Measurements from ENCODE around the gene C1orf105.

DNA sequence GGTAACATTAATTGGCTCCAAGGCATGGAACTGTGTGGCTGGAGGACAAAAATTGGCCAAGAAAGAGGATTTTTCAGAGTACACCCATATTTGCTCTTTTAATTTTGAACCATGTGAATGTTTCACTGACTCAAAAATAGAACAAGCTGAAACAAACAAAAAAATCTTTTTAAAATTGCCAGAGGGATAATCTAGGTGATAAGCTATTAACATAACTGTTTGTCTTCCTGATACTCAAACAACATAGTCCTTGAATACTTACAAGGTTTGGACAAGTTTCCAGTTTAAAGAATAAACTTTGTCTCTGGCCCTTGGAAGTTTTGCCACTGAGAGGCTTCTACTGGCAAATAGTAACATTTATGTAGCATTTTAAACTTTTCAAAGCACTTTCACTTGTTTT, 53.4 kb downstream of the C1orf105 start:
- TF ChIP-seq, protein P1, sequence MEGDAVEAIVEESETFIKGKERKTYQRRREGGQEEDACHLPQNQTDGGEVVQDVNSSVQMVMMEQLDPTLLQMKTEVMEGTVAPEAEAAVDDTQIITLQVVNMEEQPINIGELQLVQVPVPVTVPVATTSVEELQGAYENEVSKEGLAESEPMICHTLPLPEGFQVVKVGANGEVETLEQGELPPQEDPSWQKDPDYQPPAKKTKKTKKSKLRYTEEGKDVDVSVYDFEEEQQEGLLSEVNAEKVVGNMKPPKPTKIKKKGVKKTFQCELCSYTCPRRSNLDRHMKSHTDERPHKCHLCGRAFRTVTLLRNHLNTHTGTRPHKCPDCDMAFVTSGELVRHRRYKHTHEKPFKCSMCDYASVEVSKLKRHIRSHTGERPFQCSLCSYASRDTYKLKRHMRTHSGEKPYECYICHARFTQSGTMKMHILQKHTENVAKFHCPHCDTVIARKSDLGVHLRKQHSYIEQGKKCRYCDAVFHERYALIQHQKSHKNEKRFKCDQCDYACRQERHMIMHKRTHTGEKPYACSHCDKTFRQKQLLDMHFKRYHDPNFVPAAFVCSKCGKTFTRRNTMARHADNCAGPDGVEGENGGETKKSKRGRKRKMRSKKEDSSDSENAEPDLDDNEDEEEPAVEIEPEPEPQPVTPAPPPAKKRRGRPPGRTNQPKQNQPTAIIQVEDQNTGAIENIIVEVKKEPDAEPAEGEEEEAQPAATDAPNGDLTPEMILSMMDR (tag by site-specific recombination; IDR thresholded peaks at IDR 0.05), result no peak
- TF ChIP-seq ZNF707 (tag by site-specific recombination; IDR thresholded peaks at IDR 0.05) (no peak), ZBTB7A (tag by site-specific recombination; IDR thresholded peaks at IDR 0.05; ENCODE audit: low read depth) (no peak), ZFP69B (tag by site-specific recombination; IDR thresholded peaks at IDR 0.05) (no peak), ZNF302 (tag by site-specific recombination; IDR thresholded peaks at IDR 0.05; ENCODE audit: low read depth) (no peak), ZFP37 (tag by site-specific recombination; IDR thresholded peaks at IDR 0.05) (no peak), TRIM28 (IDR thresholded peaks at IDR 0.05; ENCODE audit: borderline replicate concordance, low read length) (no peak), ZNF561 (tag by site-specific recombination; IDR thresholded peaks at IDR 0.05; ENCODE audit: borderline replicate concordance) (no peak), ZNF138 (tag by site-specific recombination; IDR thresholded peaks at IDR 0.05; ENCODE audit: borderline replicate concordance) (no peak), ZNF658 (tag by site-specific recombination; IDR thresholded peaks at IDR 0.05) (no peak)
- TF ChIP-seq, protein P2, sequence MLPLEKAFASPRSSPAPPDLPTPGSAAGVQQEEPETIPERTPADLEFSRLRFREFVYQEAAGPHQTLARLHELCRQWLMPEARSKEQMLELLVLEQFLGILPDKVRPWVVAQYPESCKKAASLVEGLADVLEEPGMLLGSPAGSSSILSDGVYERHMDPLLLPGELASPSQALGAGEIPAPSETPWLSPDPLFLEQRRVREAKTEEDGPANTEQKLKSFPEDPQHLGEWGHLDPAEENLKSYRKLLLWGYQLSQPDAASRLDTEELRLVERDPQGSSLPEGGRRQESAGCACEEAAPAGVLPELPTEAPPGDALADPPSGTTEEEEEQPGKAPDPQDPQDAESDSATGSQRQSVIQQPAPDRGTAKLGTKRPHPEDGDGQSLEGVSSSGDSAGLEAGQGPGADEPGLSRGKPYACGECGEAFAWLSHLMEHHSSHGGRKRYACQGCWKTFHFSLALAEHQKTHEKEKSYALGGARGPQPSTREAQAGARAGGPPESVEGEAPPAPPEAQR (tag by site-specific recombination; IDR thresholded peaks at IDR 0.05), result no peak
- TF ChIP-seq, protein P3, sequence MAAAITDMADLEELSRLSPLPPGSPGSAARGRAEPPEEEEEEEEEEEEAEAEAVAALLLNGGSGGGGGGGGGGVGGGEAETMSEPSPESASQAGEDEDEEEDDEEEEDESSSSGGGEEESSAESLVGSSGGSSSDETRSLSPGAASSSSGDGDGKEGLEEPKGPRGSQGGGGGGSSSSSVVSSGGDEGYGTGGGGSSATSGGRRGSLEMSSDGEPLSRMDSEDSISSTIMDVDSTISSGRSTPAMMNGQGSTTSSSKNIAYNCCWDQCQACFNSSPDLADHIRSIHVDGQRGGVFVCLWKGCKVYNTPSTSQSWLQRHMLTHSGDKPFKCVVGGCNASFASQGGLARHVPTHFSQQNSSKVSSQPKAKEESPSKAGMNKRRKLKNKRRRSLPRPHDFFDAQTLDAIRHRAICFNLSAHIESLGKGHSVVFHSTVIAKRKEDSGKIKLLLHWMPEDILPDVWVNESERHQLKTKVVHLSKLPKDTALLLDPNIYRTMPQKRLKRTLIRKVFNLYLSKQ (tag by site-specific recombination; IDR thresholded peaks at IDR 0.05; ENCODE audit: borderline replicate concordance), result no peak
- TF ChIP-seq, protein P4, sequence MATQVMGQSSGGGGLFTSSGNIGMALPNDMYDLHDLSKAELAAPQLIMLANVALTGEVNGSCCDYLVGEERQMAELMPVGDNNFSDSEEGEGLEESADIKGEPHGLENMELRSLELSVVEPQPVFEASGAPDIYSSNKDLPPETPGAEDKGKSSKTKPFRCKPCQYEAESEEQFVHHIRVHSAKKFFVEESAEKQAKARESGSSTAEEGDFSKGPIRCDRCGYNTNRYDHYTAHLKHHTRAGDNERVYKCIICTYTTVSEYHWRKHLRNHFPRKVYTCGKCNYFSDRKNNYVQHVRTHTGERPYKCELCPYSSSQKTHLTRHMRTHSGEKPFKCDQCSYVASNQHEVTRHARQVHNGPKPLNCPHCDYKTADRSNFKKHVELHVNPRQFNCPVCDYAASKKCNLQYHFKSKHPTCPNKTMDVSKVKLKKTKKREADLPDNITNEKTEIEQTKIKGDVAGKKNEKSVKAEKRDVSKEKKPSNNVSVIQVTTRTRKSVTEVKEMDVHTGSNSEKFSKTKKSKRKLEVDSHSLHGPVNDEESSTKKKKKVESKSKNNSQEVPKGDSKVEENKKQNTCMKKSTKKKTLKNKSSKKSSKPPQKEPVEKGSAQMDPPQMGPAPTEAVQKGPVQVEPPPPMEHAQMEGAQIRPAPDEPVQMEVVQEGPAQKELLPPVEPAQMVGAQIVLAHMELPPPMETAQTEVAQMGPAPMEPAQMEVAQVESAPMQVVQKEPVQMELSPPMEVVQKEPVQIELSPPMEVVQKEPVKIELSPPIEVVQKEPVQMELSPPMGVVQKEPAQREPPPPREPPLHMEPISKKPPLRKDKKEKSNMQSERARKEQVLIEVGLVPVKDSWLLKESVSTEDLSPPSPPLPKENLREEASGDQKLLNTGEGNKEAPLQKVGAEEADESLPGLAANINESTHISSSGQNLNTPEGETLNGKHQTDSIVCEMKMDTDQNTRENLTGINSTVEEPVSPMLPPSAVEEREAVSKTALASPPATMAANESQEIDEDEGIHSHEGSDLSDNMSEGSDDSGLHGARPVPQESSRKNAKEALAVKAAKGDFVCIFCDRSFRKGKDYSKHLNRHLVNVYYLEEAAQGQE (tag by site-specific recombination; IDR thresholded peaks at IDR 0.05), result no peak

Measured in HEK293 (cell line).